Subcutaneous adipose tissue (tissue), 4 donors: ENCODE measurements around the gene RBM19. TPM values are rescaled to one million over a fixed set of nuclear protein-coding genes. Genes with fewer than 3 reads are reported as not detected.

Experiments
- total RNA-seq, 4 donors: library from RNA; depleted of rRNA; stranded (reverse); fragments of >200 nt; gene quantifications; one replicate each; pipeline ENCODE4 v1.1.0, GENCODE V29; 2016
- TF ChIP-seq, protein P1 (sequence below): fragments of 450-650 bp; IDR thresholded peaks from one replicate; pipeline ENCODE4 v1.5.1; 2016; ENCODE audit warnings: low read depth, mild to moderate bottlenecking, control low read depth, antibody characterized with exemption, moderate library complexity

Gene RBM19
- total RNA-seq, 4 donors from 2014 or later, result 19.2 to 54.4 (median 32.1) TPM

DNA sequence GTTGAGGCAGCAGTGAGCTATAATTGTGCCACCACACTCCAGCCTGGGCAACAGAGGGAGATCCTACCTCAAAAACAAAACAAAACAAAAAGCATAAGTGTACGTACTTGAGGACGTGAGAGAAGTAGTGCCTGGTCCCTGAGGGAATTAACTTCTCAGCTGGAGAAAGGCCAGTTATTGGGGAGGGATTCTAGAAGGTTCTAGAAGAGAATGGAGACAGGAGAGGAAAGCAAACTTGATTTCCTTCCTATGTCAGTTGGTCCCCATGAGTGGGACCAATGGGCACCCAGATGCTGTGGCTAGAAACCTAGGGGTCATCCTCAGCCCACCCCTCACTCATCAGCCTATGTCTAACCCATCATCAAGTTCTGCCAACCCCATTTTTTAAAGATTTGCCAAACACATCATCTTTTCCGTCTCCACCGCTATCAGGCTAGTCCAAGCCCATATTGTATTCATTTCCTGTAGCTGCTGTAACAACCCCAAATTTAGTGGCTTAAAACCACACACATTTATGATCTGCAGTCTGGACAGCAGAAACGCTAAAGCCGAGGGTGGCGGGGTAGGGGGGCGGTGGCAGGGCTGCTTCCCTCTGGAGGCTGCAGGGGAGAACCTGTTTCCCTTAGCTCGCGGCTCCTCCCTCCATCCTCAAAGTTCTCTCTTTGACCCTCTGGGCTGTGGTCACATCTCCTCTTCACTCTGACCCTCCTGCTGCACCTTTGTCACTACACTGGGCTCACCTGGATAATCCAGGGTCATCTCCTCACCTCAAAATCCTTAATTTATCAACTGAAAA is 7.2 kb upstream of the RBM19 start:
- TF ChIP-seq, protein P1, sequence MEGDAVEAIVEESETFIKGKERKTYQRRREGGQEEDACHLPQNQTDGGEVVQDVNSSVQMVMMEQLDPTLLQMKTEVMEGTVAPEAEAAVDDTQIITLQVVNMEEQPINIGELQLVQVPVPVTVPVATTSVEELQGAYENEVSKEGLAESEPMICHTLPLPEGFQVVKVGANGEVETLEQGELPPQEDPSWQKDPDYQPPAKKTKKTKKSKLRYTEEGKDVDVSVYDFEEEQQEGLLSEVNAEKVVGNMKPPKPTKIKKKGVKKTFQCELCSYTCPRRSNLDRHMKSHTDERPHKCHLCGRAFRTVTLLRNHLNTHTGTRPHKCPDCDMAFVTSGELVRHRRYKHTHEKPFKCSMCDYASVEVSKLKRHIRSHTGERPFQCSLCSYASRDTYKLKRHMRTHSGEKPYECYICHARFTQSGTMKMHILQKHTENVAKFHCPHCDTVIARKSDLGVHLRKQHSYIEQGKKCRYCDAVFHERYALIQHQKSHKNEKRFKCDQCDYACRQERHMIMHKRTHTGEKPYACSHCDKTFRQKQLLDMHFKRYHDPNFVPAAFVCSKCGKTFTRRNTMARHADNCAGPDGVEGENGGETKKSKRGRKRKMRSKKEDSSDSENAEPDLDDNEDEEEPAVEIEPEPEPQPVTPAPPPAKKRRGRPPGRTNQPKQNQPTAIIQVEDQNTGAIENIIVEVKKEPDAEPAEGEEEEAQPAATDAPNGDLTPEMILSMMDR, result no peak

DNA sequence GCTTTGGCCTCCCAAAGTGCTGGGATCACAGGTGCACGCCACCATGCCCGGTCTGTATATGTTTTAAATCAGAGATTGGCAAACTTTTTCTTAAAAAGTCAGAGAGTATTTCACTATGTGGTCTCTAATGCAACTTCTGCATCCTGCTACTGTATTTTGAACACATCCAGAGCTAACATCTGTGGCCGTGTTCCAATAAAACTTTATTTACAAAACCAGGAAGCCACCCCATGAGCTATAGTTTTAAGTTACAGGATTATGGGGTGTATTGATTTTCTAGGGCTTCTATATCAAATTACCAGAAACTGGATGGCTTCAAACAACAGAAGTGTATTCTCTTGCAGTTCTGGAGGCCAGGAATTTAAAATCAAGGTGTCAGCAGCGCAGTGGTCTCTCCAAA is 5.3 kb upstream of the RBM19 start:
- TF ChIP-seq, protein P1, result no peak

DNA sequence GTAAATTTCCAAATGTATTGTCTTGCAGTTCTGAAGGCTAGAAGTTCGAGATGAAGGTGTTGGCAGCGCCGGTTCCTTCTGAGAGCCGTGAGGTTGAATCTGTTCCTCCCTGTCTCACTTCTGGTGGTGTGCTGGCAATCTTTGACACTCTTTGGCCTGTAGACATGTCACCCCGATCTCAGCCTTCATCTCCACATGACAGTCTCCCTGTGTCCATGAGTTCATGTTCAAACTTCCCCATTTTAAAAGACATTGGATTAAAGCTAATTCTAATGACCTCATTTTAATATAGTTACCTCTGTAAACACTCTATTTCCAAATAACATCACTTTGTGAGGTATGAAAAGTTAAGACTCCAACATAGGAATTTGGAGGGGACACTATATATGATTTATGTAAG is 4.1 kb upstream of the RBM19 start:
- TF ChIP-seq, protein P1, result no peak

DNA sequence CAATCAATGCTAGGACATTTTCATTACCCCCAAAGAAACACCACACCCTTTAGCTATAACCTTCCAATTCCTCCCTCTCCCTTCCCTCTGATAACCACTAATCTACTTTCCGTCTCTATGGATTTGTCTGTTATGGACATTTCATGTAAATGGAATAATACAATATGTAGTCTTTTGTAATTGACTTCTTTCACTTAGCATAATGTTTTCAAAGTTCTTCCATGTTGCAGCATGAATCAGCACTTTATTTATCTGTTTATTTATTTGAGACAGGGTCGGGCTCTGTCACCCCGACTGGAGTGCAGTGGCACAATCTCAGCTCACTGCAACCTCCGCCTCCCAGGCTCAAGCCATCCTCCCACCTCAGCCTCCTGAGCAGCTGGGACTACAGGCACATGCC is 1.2 kb upstream of the RBM19 start:
- TF ChIP-seq, protein P1, result no peak

DNA sequence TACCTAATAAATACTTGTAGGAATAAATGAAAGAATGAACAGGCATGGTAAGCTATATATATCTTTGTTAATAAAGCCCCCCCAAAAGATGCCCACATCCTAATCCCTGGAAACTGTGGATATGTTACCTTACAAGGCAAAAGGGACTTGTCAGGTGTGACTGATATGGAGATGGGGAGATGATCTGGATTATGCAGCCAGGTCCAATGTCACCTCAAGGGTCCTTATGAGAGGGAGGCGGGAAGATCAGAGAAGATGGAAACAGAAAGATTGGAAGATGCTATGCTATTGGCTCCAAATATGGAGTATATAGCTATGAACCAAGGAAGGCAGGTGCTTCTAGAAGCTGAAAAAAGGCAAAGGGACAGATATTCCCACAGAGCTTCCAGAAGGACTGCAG is 3.4 kb downstream of the RBM19 start:
- TF ChIP-seq, protein P1, result no peak

DNA sequence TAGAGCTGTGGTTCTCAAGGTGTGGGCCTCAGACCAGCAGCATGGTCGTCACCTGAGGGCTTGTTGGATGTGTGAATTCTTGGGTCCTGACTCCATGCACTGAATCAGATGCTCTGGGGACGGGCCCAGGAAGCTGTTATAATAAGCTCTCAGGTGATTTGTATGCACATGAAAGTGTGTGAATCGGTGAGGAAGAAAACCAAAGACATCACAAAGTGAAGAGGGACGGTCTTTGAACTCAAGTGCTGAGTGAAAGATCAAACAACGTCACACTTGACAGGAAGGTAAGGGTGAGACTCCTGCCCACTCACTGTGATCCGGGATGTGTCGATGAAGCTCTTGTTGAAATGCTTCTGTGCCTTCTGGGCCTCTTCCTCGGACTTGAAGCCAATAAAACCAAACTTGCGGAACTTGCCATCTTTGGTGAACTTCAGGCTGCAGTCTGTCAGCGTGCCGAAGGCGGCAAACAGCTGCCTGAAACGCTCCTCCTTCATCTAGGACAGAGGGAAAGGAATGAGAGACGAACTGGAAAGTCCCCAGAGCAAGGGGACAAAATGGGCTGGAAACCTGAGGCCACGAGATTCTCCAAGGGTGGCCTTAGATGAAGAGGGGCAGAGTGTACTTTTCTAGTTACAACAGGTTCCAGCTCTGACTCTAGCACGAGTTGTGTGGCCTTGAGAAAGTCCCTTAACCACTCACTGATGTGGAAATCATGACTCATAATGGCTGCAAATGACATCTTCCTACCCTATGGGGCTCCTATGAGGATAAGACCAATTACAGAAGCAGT is 4.0 kb downstream of the RBM19 start:
- TF ChIP-seq, protein P1, result no peak

DNA sequence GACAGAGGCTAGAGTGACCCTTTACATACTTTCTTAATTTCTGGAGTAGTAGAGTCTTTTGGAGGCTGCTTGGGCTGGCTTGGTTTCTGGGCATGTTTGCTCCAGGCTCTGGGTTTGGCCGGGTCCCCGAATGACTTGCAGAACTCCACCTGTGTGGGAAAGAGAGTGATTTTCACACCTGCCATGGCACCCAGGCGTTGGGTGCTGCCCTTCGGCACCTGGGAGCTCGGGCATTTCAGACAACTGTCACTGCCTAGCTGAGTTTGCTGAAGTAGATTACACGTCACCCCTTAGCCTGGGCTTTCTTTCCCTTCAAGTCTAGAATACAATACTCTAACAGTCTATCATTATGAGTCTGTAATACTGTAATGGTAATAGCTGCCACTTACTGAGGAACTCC is 6.1 kb downstream of the RBM19 start:
- TF ChIP-seq, protein P1, result no peak
